ENCODE results near the gene SALL1. TPM values are rescaled to one million over a fixed set of nuclear protein-coding genes. Genes with fewer than 3 reads are reported as not detected.

SALL1 gene
- 12.5 and 17.1 TPM in 2 replicates for total RNA-seq

DNA sequence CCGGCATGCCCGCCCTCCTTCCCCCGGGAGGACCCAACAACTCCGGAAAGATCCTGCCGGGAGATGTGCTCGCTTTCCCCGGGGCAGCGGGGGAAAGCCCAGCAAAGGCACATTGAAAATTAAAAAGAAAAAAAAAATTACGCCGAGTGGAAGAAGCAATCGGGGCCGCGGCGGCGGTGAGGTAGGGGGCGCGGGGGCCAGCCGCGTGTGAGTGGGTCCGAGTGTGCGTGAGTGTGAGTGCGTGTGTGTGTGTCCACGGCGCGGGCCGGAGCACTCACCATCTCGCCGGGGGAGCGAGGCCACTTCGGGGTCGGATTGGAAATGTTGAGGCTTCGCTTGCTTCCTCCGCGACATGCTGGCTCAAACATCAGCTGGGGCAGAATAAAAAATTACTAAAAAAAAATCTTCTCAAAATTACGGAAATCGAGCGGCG is at the start of gene SALL1:
SALL1 (minus strand) TSS at position 383 of the 433 bp plus-strand sequence; CDS start at position 354, 29 bp downstream.

Measured in mesangial cell (primary cell).